Thyroid gland (tissue), 4 donors: ENCODE measurements around the gene EEF1A2.

ENCODE experiments used
- CTCF ChIP-seq, 6 experiments: fragments of 200-600 bp in 3 of 6; fragments of 450-650 bp in 3 of 6; sonication (generic) in 3 of 6; IDR thresholded peaks; one replicate each; pipeline ENCODE4 v1.5.1; 2016 to 2019; ENCODE audit warnings: antibody characterized with exemption in 6 of 6, mild to moderate bottlenecking in 2 of 6, inconsistent platforms in 1 of 6, moderate library complexity in 1 of 6
- POLR2A ChIP-seq, 2 donors: fragments of 450-650 bp; IDR thresholded peaks; one replicate each; pipeline ENCODE4 v1.6.1; 2017; ENCODE audit warnings: antibody characterized with exemption in 2 of 2, mild to moderate bottlenecking in 2 of 2, moderate library complexity in 1 of 2

GRCh38 chr20:63508072-63508768 lies 9.3 kb upstream of the EEF1A2 start:
- no peak for TF ChIP-seq CTCF (IDR thresholded peaks at IDR 0.05)
- TF ChIP-seq POLR2A (IDR thresholded peaks at IDR 0.05) = no peak
